HEK293 (cell line): Measurements from ENCODE around the gene HAAO.

Source experiments
- ATF2 ChIP-seq: fragments of 450-650 bp; formaldehyde crosslinking; IDR thresholded peaks from 2 replicates; pipeline ENCODE4 v1.5.1; 2016; ENCODE audit warnings: missing biosample characterization, missing genetic modification characterization, low read depth
- CTCF ChIP-seq: fragments of 450-650 bp; formaldehyde crosslinking; IDR thresholded peaks from 2 replicates; pipeline ENCODE4 v1.5.1; 2016; ENCODE audit warnings: missing biosample characterization, missing genetic modification characterization
- PBX3 ChIP-seq: sonication (generic); formaldehyde crosslinking; IDR thresholded peaks from 2 replicates; pipeline ENCODE4 v1.8.1; 2022; ENCODE audit warnings: mild to moderate bottlenecking, moderate library complexity, missing genetic modification reagents
- RBAK ChIP-seq: fragments of 450-650 bp; formaldehyde crosslinking; IDR thresholded peaks from 2 replicates; pipeline ENCODE4 v1.5.1; 2016; ENCODE audit warnings: missing biosample characterization, missing genetic modification characterization
- SP2 ChIP-seq: fragments of 450-650 bp; formaldehyde crosslinking; IDR thresholded peaks from 2 replicates; pipeline ENCODE4 v1.5.1; 2016; ENCODE audit warnings: missing biosample characterization, missing genetic modification characterization
- ZNF10 ChIP-seq: fragments of 450-650 bp; formaldehyde crosslinking; IDR thresholded peaks from 2 replicates; pipeline ENCODE4 v1.5.1; 2017; ENCODE audit warnings: missing biosample characterization, missing genetic modification characterization
- ZNF221 ChIP-seq: fragments of 450-650 bp; formaldehyde crosslinking; IDR thresholded peaks from 2 replicates; pipeline ENCODE4 v1.5.1; 2017; ENCODE audit warnings: missing biosample characterization, missing genetic modification characterization, borderline replicate concordance
- ZNF501 ChIP-seq: fragments of 450-650 bp; formaldehyde crosslinking; IDR thresholded peaks from 2 replicates; pipeline ENCODE4 v1.5.1; 2016; ENCODE audit warnings: missing biosample characterization, missing genetic modification characterization
- ZNF580 ChIP-seq: fragments of 450-650 bp; formaldehyde crosslinking; IDR thresholded peaks from 2 replicates; pipeline ENCODE4 v1.5.1; 2016; ENCODE audit warnings: missing biosample characterization, missing genetic modification characterization
- ZNF76 ChIP-seq: fragments of 450-650 bp; formaldehyde crosslinking; IDR thresholded peaks from 2 replicates; pipeline ENCODE4; 2016; ENCODE audit warnings: low read depth, missing biosample characterization, missing genetic modification characterization, borderline replicate concordance
- ZSCAN4 ChIP-seq: fragments of 450-650 bp; formaldehyde crosslinking; IDR thresholded peaks from 2 replicates; pipeline ENCODE4 v1.5.1; 2017; ENCODE audit warnings: missing biosample characterization, missing genetic modification characterization

- TF ChIP-seq RBAK (tag by site-specific recombination) (no peak), ATF2 (tag by site-specific recombination) (no peak), CTCF (tag by site-specific recombination) (no peak), ZNF501 (no peak), ZSCAN4 (tag by site-specific recombination) (no peak), ZNF221 (no peak), ZNF580 (no peak), SP2 (no peak), PBX3 (CRISPR knock-in tag) (0 out of 2 replicates have a peak, but pooled peaks have one; percentile 22), ZNF10 (tag by site-specific recombination) (no peak), ZNF76 (tag by site-specific recombination) (no peak)
Measured at GRCh38 chr2:42793334-42794270, 1.2 kb upstream of the HAAO start.
